Measurements from ENCODE around the gene PCDH9.

PCDH9 gene

DNA sequence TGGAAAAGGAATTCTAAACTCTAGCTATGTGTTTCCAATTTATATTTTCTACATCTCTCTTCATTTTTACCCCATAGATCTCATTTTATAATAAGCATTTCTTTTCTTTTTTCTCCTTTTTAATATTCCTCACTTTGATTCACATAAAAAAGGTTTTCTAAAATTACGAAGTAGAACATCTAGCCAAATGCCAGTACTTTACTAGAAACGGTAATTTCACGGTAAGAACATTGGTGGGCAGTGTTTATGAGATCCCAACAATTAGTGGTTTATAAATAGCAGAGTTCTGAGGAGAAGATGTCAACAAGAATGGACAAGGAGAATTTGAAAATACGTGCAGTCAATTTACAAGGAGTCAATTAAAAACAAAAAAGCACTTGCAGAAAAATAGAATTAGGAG is 94.8 kb downstream of the PCDH9 start:
- no peaks in the 10 kb centered on the region for H3K36me3 ChIP-seq (ENCODE audit: control insufficient read depth, insufficient read depth, low read length)
- H3K9ac ChIP-seq (ENCODE audit: low read depth, low read length), result no peak overlapping the region
- no peak overlapping the region for H3K4me3 ChIP-seq (ENCODE audit: low read depth, low read length)
- no peaks in the 10 kb centered on the region for H3K27me3 ChIP-seq (ENCODE audit: control insufficient read depth, insufficient read depth, low read length)
- H3K4me1 ChIP-seq (ENCODE audit: control insufficient read depth, insufficient read depth, low read length), result no peaks in the 10 kb centered on the region
- no peaks in the 10 kb centered on the region for H3K9me3 ChIP-seq (ENCODE audit: control insufficient read depth, insufficient read depth, low read length)

DNA sequence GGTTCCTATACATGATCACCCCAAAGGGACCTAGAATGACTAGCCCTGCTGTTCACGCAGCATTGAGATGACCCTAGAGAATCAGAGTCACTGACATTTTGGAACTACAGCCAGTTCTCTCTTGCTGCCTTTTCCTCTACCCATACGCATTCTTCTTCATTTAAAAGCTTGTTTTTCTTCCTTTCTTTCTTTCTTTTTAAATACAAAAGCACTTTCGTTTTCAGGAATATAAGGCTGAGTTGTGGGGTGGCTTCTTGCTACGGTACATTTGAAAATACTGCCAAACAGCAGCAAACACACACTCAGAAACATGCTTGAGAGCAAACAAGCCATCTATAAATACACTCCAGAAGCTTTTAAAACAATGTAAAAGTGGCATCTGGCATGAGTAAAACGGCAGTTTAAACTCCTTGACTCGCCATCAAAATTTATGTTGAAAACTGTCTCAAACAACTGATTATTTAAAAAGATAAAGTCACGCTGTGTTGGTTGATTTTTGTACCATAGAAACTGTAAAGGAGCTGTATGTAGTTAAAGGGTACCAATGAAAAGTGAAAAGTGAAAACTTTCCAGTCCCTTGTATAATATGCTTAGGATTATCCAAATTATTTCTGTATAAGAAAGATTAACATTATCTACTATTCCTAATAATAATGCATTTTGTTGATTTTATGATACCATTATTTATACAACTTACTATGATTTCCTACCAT is 95.6 kb downstream of the PCDH9 start:
- H3K36me3 ChIP-seq (ENCODE audit: control insufficient read depth, insufficient read depth, low read length), result no peaks in the 10 kb centered on the region
- no peaks in the 10 kb centered on the region for H3K9me3 ChIP-seq (ENCODE audit: control insufficient read depth, insufficient read depth, low read length)
- no peaks in the 10 kb centered on the region for H3K27me3 ChIP-seq (ENCODE audit: control insufficient read depth, insufficient read depth, low read length)
- H3K9ac ChIP-seq (ENCODE audit: low read depth, low read length), result no peak overlapping the region
- H3K4me1 ChIP-seq (ENCODE audit: control insufficient read depth, insufficient read depth, low read length), result no peaks in the 10 kb centered on the region
- no peak overlapping the region for H3K4me3 ChIP-seq (ENCODE audit: low read depth, low read length)

DNA sequence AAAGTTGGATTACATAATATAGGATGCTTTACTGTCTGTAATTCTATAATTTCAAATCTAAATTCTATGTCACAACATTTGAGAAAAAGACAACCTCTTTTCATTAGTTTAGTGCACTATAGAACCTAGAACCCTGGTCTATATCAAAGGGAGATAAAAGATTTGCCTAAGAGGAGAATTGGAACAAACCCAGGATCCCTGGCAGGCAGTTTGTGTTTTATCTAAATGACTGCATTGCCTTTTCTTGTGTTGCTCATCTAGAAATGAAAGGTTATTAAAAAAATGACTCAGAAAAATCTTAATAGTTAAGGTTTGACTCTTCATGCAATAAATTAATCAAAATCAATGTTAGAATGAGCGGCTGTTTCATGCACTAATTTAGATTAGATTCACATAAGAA is 96.7 kb downstream of the PCDH9 start:
- H3K9ac ChIP-seq (ENCODE audit: low read depth, low read length), result no peak overlapping the region
- H3K4me1 ChIP-seq (ENCODE audit: control insufficient read depth, insufficient read depth, low read length), result peaks cover 2% of the 10 kb centered on the region
- H3K4me3 ChIP-seq (ENCODE audit: low read depth, low read length), result no peak overlapping the region
- H3K27me3 ChIP-seq (ENCODE audit: control insufficient read depth, insufficient read depth, low read length), result no peaks in the 10 kb centered on the region
- H3K9me3 ChIP-seq (ENCODE audit: control insufficient read depth, insufficient read depth, low read length), result no peaks in the 10 kb centered on the region
- no peaks in the 10 kb centered on the region for H3K36me3 ChIP-seq (ENCODE audit: control insufficient read depth, insufficient read depth, low read length)

DNA sequence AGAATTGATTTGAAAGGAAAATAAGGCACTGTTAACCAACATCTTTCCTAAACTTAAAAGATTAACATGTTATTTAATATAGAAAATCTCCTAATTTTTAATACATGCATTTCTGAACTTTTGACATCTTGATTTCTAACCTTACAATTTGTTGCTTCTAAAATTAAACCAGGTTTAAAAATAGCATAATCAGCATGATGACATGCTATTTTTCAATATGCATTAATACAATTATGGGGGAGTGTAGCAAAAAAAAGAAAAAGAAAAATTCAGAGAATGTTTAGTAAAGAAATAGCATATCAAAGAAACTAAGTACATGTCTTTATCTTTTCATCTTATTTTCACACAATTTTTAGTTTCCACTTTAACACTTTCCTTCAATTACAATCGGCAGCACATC is 98.7 kb downstream of the PCDH9 start:
- Histone ChIP-seq H3K4me1 (ENCODE audit: control insufficient read depth, insufficient read depth, low read length) (peaks cover 10% of the 10 kb centered on the region), H3K4me3 (ENCODE audit: low read depth, low read length) (no peak overlapping the region), H3K9ac (ENCODE audit: low read depth, low read length) (no peak overlapping the region), H3K9me3 (ENCODE audit: control insufficient read depth, insufficient read depth, low read length) (no peaks in the 10 kb centered on the region), H3K27me3 (ENCODE audit: control insufficient read depth, insufficient read depth, low read length) (no peaks in the 10 kb centered on the region), H3K36me3 (ENCODE audit: control insufficient read depth, insufficient read depth, low read length) (no peaks in the 10 kb centered on the region)

DNA sequence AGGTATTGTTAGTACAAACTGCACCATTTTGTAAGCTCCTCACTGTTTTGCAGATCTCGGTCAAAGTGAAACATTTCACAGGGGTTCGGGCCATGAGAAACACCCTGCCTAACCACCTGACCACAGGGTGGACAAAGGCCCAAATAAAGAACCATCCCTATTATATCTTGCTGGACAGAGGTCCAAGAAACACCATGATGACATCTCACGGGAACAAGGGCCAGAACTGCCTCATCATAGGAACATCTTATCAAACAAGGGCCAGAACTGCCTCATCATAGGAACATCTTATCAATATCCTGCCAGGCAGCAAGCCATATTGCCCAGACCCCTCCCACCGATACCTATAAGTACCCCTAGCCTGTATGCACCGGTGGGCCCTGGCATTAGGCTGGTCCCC is 99.7 kb downstream of the PCDH9 start:
- H3K36me3 ChIP-seq (ENCODE audit: control insufficient read depth, insufficient read depth, low read length), result no peaks in the 10 kb centered on the region
- no peak overlapping the region for H3K4me3 ChIP-seq (ENCODE audit: low read depth, low read length)
- no peaks in the 10 kb centered on the region for H3K9me3 ChIP-seq (ENCODE audit: control insufficient read depth, insufficient read depth, low read length)
- no peak overlapping the region for H3K9ac ChIP-seq (ENCODE audit: low read depth, low read length)
- no peaks in the 10 kb centered on the region for H3K27me3 ChIP-seq (ENCODE audit: control insufficient read depth, insufficient read depth, low read length)
- H3K4me1 ChIP-seq (ENCODE audit: control insufficient read depth, insufficient read depth, low read length), result peaks cover 10% of the 10 kb centered on the region

DNA sequence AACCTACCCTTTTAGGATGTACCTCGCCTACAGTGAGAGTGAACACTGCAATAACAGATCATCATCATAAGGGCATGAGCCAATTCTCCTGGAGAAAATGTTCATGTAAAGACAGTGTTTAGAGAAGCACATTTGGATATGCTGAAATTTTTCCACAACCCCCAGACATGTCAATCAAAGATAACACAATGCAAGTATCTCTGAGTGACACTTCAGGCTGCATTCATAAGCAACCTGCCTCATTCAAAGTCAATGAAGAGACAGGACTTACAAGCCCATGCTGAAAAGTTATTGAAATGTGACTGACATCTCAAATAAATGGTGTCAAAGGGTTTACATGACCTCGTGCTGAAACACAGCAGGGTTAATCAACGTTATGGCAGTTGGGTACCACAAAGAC is 102.0 kb downstream of the PCDH9 start:
- Histone ChIP-seq H3K36me3 (ENCODE audit: control insufficient read depth, insufficient read depth, low read length) (no peaks in the 10 kb centered on the region), H3K27me3 (ENCODE audit: control insufficient read depth, insufficient read depth, low read length) (no peaks in the 10 kb centered on the region), H3K4me3 (ENCODE audit: low read depth, low read length) (no peak overlapping the region), H3K4me1 (ENCODE audit: control insufficient read depth, insufficient read depth, low read length) (peaks cover 10% of the 10 kb centered on the region), H3K9ac (ENCODE audit: low read depth, low read length) (no peak overlapping the region), H3K9me3 (ENCODE audit: control insufficient read depth, insufficient read depth, low read length) (no peaks in the 10 kb centered on the region)

DNA sequence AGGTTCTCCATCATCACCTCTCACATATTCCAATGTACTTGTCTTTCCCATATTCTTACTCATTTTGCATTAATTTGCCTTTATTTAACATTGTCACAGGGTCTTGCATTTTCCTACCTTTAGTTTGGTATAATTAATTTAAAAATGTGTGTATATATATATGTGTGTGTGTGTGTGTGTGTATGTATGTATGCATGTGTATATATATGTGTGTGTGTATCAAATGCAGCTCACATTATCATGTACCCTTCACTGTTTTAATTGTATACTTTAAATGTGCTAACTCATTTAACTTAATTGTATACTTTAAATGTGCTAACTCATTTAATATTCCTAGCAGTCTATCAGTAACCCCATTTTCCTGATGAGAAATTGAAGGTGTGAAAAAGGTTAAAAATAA is 104.5 kb downstream of the PCDH9 start:
- Histone ChIP-seq H3K36me3 (ENCODE audit: control insufficient read depth, insufficient read depth, low read length) (no peaks in the 10 kb centered on the region), H3K9ac (ENCODE audit: low read depth, low read length) (no peak overlapping the region), H3K4me3 (ENCODE audit: low read depth, low read length) (no peak overlapping the region), H3K27me3 (ENCODE audit: control insufficient read depth, insufficient read depth, low read length) (no peaks in the 10 kb centered on the region), H3K4me1 (ENCODE audit: control insufficient read depth, insufficient read depth, low read length) (peaks cover 10% of the 10 kb centered on the region), H3K9me3 (ENCODE audit: control insufficient read depth, insufficient read depth, low read length) (no peaks in the 10 kb centered on the region)

DNA sequence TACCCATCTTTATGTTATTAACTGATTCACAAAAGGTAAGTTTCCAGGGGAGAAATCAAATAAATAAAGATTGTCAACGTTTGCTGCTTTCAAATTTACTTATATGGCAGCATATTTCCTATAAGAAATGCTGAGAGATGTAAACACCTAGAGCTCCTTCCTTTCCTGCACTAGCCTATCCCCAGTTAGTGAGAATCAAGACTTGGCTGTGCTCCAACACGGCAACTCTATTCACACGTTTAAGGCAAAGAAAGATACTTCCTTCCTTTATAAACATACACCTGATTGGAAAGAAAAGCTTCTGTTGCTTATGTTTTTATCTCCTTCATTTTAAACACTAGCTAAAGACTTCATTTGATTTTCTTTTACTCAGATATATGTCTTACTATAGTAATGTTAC is 107.0 kb downstream of the PCDH9 start:
- H3K36me3 ChIP-seq (ENCODE audit: control insufficient read depth, insufficient read depth, low read length), result no peaks in the 10 kb centered on the region
- H3K27me3 ChIP-seq (ENCODE audit: control insufficient read depth, insufficient read depth, low read length), result no peaks in the 10 kb centered on the region
- peaks cover 4% of the 10 kb centered on the region for H3K4me1 ChIP-seq (ENCODE audit: control insufficient read depth, insufficient read depth, low read length)
- no peak overlapping the region for H3K9ac ChIP-seq (ENCODE audit: low read depth, low read length)
- no peak overlapping the region for H3K4me3 ChIP-seq (ENCODE audit: low read depth, low read length)
- H3K9me3 ChIP-seq (ENCODE audit: control insufficient read depth, insufficient read depth, low read length), result no peaks in the 10 kb centered on the region

DNA sequence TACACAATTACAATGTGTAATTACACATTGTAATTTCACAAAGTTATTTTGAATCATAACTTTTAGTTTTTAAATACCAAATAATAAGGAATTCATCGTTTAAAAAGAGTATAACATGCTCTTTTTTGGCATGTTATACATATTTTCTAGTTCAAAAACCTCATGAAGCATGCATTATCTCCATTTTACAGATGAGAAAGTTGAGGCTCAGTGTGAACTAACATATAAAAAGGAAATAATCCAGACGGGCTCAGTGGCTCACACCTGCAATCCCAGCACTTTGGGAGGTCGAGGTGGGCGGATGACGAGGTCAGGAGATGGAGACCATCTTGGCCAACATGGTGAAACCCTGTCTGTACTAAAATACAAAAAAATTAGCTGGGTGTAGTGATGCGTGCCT is 107.9 kb downstream of the PCDH9 start:
- Histone ChIP-seq H3K4me1 (ENCODE audit: control insufficient read depth, insufficient read depth, low read length) (peaks cover under 1% of the 10 kb centered on the region), H3K9me3 (ENCODE audit: control insufficient read depth, insufficient read depth, low read length) (no peaks in the 10 kb centered on the region), H3K4me3 (ENCODE audit: low read depth, low read length) (no peak overlapping the region), H3K36me3 (ENCODE audit: control insufficient read depth, insufficient read depth, low read length) (no peaks in the 10 kb centered on the region), H3K9ac (ENCODE audit: low read depth, low read length) (no peak overlapping the region), H3K27me3 (ENCODE audit: control insufficient read depth, insufficient read depth, low read length) (no peaks in the 10 kb centered on the region)

DNA sequence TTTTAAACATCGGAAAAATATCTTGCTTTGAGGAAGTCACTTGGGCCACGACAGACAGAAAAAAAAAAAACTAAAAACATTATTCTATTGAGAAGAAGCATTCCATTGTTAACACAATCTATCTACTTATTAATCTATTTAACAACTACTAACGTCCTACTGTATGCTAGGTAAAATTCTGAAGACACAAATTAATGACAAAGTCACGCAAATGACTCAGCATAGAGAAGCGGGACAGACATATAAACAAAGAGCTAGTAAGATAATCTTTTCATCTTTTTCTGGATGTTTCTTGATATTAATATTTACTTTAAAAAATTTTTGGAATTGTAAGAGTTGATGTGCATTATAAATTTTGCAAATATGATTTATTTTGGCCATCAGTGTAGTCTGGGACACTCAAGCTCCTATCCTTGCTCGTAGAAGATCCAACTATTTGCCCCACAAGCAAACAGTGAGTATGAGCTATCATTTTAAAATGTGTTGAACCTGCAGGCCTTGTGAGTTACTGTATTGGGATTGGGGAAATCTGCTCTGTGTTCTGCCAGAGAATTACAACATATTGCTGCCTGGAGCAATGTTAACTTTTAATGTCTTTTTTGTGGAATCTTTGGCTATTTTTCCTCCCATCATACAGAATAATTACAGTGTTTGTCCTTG is 109.1 kb downstream of the PCDH9 start:
- no peak overlapping the region for H3K4me3 ChIP-seq (ENCODE audit: low read depth, low read length)
- no peaks in the 10 kb centered on the region for H3K36me3 ChIP-seq (ENCODE audit: control insufficient read depth, insufficient read depth, low read length)
- no peak overlapping the region for H3K9ac ChIP-seq (ENCODE audit: low read depth, low read length)
- H3K27me3 ChIP-seq (ENCODE audit: control insufficient read depth, insufficient read depth, low read length), result no peaks in the 10 kb centered on the region
- no peaks in the 10 kb centered on the region for H3K4me1 ChIP-seq (ENCODE audit: control insufficient read depth, insufficient read depth, low read length)
- H3K9me3 ChIP-seq (ENCODE audit: control insufficient read depth, insufficient read depth, low read length), result no peaks in the 10 kb centered on the region

DNA sequence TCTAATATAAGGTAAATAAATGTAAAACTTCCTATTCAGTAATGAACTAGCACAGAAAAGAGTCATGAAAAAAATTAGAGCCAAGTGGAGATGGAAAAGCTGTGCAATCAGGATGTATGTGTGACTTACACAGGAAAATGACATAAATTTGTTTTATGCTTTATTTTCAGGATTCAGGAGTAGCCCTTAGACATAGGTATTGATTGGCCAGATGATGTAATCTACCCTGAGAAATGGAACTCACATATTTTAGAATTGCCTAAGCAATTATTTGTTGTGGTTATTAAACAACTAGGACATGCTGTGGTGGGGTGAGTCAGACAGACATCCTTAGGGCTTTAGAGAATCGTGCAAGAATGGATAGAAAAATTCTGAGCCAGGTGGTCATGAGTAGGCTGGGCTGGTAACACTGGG is 110.6 kb downstream of the PCDH9 start:
- Histone ChIP-seq H3K4me1 (ENCODE audit: control insufficient read depth, insufficient read depth, low read length) (no peaks in the 10 kb centered on the region), H3K4me3 (ENCODE audit: low read depth, low read length) (no peak overlapping the region), H3K27me3 (ENCODE audit: control insufficient read depth, insufficient read depth, low read length) (no peaks in the 10 kb centered on the region), H3K9ac (ENCODE audit: low read depth, low read length) (no peak overlapping the region), H3K36me3 (ENCODE audit: control insufficient read depth, insufficient read depth, low read length) (no peaks in the 10 kb centered on the region), H3K9me3 (ENCODE audit: control insufficient read depth, insufficient read depth, low read length) (no peaks in the 10 kb centered on the region)

DNA sequence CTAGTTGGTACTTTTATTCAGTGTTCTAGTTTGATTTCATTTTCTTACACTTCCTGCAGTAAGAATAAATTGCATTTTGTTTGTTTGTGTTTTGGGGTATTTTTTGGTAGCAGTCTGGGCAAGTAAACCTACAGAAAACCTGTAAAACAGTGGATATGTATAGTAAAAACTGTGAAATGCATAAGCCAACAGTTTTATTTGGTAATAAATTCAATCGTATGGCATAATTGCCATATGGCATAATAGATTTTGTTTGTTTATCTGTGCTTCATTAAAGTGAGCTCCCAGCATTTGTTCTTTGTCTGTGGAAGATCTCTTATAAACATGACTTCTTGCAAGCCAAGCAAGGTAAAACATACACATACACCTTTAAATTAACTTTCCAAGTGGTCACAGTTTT is 111.9 kb downstream of the PCDH9 start:
- Histone ChIP-seq H3K4me1 (ENCODE audit: control insufficient read depth, insufficient read depth, low read length) (no peaks in the 10 kb centered on the region), H3K9me3 (ENCODE audit: control insufficient read depth, insufficient read depth, low read length) (no peaks in the 10 kb centered on the region), H3K27me3 (ENCODE audit: control insufficient read depth, insufficient read depth, low read length) (no peaks in the 10 kb centered on the region), H3K9ac (ENCODE audit: low read depth, low read length) (no peak overlapping the region), H3K36me3 (ENCODE audit: control insufficient read depth, insufficient read depth, low read length) (no peaks in the 10 kb centered on the region), H3K4me3 (ENCODE audit: low read depth, low read length) (no peak overlapping the region)
